ENCODE measurements around the gene ATL2.
"Not testable (repeated sequence)": the region's sequence is repeated elsewhere in the genome, so short reads cannot be mapped to it uniquely, and the experiment has no call there.

The ATL2 gene

GRCh38 chr2:38268691-38269327 lies 108.3 kb downstream of the ATL2 start:
- no peak for DNase-seq

DNA sequence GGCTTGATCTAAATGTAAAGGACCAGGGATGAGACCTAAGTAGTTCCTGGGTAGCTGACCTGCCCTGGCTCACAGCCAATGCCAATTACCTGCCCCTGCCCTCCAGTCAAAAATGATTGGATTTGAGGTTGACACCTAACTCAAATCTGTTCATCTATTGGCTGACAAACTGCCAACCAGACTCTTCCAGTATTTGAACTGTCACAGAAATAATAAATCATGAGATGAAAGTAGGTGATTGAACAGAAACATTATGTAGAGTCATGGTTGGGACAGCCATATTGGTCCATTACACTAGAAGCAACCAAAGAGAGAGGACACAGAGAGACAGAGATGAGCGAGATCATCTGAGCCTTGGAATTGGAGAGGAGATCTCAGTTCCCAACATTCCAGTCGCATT lies 109.1 kb downstream of the ATL2 start:
- no peak for DNase-seq

- no peak for DNase-seq
These were observed 109.7 kb downstream of the ATL2 start for GRCh38 chr2:38267270-38267925.

- DNase-seq: no peak
These were observed 110.6 kb downstream of the ATL2 start for GRCh38 chr2:38266382-38267061.

DNA sequence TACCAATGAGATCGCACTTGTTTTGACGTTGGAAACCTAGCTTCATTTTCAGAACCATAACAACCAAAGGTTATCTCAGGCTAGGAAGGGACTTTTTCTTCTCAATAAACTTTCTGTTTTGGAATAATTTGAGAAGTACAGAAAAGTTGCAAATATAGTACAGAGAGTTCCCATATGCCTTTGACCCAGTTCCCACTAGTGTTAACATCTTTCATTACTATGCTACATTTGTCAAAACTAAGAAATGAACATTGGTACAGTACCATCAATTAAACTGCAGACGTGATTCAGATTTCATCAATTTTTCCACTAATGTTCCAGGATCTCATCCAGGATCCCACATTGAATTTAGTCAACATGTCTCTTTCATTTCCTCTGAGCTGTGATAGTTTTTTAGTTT lies 111.6 kb downstream of the ATL2 start:
- DNase-seq: no peak

DNA sequence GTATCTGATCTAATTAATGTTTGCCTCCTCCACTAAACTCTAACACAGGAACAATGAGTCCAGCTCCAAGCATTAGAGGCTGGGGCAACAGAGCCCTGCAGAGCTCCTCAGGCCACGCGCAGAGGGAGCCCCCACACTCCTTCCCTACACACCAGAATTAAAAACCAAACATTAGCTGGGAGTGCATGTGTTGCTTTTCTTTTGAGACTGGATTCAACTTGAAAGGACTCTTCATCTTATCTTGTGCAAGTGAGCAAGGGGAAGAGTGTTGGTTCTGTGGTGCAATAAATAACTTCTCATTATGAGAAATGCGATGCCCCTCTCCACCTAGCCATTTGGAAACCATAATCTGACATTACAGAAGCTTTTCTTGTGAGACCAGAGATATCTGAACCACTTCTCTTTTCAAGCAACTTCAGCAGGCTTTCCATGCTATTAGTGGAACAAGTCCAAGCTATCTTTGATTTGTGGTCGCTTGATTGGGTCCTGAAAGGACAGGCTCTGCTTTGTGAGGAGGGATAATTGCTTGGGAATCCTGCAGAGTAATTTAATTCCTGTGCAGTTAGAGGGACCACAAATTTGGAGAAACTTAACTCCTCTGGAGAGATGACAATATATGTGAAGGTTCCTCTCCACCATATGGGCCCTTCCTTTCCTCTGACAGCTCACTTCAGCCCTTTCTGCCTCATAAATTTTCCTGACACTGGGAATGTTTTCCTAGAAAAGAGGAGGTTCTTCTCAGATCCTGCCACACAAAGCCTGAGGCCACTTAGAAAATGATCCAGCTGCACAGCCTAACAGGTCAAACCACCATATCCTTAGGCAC lies 112.5 kb downstream of the ATL2 start:
- no peak for DNase-seq

- no peak for DNase-seq
These were observed 113.8 kb downstream of the ATL2 start for GRCh38 chr2:38263293-38263692.

- DNase-seq: no peak
These were observed 114.8 kb downstream of the ATL2 start for GRCh38 chr2:38262069-38262871.

DNA sequence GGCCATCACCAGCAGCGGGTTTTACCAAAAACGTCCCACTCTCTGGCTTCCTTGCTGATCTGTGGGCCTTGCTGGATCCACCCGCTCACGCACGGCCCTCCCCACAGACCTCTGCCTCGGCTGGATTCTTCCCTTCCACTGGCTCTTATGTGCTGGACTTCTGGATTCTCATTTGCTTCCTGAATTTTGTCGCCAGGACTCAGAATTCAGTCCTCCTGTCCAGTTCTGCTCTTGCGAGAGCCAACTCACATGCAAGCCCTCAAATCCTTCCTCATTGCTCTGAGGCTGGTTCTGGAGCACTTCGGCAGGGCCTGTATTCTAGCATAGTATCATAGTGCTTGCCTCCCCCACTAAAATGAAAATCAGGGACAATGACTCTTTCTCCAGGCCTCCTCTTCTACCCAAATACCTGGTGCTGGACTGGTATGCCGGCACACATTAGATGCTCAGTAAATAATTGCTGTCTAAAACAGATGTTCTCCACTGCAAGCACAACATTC lies 115.5 kb downstream of the ATL2 start:
- DNase-seq: no peak

GRCh38 chr2:38260972-38261371 lies 116.1 kb downstream of the ATL2 start:
- DNase-seq: no peak

- peak; percentile 59 for DNase-seq
These were observed 116.6 kb downstream of the ATL2 start for GRCh38 chr2:38260469-38260868.

- DNase-seq: no peak
These were observed 117.8 kb downstream of the ATL2 start for GRCh38 chr2:38259311-38259710.

- DNase-seq: not testable (repeated sequence)
These were observed 119.4 kb downstream of the ATL2 start for GRCh38 chr2:38257680-38258079.

- DNase-seq: no peak
These were observed 120.5 kb downstream of the ATL2 start for GRCh38 chr2:38256610-38257009.

GRCh38 chr2:38255211-38255610 lies 121.9 kb downstream of the ATL2 start:
- no peak for DNase-seq

DNA sequence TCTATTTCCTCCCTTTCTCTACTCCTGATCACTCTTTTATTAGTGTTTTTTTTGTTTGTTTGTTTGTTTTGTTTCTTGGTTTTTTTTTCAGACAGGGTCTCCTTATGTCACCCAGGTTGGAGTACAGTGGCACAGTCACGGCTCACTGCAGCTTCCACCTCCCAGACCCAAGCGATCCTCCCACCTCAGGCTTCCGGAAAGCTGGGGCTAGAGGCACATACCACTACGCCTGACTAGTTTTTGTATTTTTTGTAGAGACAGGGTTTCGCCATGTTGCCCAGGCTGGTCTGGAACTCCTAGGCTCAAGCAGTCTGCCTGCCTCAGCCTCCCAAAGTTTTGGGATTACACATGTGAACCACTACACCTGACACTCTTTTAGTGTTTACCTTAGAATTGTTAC lies 122.3 kb downstream of the ATL2 start:
- DNase-seq: no peak

GRCh38 chr2:38251940-38252339 lies 125.1 kb downstream of the ATL2 start:
- no peak for DNase-seq

DNA sequence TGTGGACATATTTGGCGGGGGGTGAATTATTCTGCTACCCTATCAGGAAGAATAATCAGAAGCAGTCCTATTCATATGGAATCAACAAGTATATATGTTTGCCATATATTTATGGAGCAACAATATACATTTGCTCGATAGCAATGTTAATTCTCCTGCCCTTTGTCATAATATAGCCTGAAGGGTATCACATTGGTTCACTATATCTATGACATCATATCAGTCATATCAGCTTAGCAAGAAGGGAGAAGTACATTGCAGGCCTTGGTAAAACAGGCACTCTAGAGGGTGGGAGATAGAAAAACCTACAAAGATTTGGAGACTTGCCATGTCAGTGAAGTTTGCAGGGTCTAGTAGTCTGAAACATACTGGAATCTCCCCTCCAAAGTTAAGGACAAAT lies 128.4 kb downstream of the ATL2 start:
- no peak for DNase-seq

- DNase-seq: no peak
These were observed 128.8 kb downstream of the ATL2 start for GRCh38 chr2:38248255-38248654.

DNA sequence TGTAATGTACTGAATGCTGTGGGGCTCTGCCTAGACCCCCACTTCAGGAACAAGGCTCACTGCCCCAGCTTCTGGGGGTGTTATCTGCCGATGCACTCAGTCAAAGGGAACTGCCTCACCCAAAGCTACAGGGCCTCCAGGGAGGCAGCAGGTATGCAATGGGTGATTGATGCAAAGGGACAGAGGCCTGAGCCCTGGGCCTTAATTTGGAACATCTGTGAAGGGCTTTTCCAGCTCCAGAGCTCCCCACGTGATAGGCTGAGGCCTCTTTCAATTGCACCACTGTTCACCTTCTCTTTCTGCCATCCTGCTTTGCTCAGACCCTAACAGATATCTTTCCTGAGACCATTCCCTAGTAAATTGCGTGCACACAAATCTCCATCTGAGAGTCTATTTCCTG lies 131.0 kb downstream of the ATL2 start:
- no peak for DNase-seq

DNA sequence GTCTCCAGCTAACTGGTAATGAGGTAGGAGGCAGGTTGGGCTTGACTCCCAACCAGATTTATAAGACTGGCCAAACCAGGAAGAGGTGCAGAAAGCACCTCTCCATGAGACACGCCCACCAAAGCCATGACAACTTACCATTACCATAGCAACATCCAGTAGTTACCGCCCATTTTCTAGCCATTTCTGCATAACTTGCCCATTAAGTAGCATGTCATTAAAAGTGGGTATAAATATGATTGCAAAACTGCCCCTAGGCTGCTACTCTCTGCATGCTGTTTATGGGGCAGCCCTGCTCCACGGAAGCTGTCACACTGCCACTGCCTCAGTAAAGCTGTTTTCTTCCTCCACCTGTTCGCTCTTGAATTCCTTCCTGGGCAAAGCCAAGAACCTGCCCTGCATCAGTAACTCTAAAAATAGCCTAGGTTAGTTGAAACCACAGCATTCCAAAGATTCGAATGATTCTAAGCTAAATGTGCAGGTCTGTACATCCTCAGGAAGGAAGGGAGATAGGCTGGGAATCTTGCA lies 131.9 kb downstream of the ATL2 start:
- no peak for DNase-seq

DNA sequence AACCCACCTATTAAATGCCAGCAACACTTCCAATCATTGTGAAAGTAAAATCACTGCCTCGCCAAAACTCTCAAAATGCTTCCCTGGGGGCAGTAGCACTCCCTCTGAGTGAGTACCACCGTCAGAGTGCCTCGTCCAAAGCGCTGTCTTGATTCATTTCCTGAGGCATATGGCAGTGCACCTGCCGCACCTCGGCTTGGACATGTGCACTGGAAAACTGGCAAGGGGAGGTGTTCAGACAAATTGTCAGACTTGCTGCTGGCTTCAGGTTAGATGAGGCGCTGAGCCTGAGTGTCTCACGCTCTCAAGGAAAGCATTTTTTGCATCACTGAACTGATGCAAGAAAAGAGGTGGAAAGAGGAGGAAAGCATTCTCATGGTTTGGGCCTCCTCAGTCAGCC lies 132.8 kb downstream of the ATL2 start:
- DNase-seq: no peak

Measured in activated CD8-positive, alpha-beta memory T cell treated with anti-CD3 and anti-CD28 coated beads for 24 hours (primary cell).